Tracheal epithelial cell (primary cell): Measurements from ENCODE around the gene HSD17B1. TPM values are rescaled to one million over a fixed set of nuclear protein-coding genes. Genes with fewer than 3 reads are reported as not detected.

Experiments
- total RNA-seq: library from RNA; depleted of rRNA; stranded (reverse); fragments of >200 nt; gene quantifications from 2 replicates; pipeline ENCODE4 v1.2.1, GENCODE V29; 2014

Gene HSD17B1
- 8.5 and 19.5 TPM in 2 replicates for total RNA-seq

DNA sequence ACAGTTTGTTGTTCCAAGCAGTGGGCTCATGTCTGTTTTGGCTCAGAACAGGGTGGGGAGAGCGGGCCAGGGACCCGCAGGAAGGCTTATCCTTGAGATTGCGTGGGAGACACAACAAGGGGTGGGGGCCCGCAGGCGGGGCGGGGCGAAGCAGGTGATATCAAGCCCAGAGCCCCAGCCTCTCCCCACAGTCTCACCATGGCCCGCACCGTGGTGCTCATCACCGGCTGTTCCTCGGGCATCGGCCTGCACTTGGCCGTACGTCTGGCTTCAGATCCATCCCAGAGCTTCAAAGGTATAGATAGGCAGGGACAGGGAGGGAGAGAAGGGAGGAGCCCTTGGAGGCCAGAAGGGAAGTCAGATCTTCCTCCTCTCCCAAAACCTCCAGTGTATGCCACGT is at the start of gene HSD17B1:
HSD17B1 (plus strand) TSS at position 188 of the 400 bp plus-strand sequence; CDS start at position 199, 11 bp downstream.

GRCh38 chr17:42536048-42536371 is 16.7 kb upstream of the HSD17B1 start, which contains the start of gene NAGLU:
Gene NAGLU, plus strand, starts transcription at chr17:42536241. Its CDS starts 32 bp downstream, at chr17:42536273.

DNA sequence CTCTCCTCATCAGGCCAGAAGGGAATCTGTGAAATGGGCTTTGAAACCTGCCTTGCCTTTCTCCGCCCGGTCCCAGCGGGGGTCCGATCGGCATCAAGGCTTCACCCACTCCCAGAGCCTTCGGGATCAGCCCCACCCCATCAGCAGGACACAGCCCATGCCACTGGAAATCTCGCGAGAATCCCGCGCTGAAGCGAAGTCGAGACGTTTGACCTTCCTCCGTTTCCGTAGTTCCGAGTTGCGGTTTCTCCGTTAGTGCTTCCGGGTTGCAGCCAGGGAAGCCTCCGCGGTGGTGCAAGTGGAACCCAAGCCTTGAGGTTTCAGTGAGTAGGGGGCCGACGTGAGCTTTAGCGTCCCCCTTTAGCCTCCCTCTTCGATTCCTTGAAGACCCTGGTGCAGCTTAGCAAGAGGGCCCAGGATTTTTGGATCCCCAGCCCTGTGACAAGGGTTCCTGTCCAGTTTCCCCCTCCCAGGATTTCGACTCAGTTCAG is 9.2 kb downstream of the HSD17B1 start, which contains the start of gene COASY:
COASY (plus strand) TSS at position 252 of the 491 bp plus-strand sequence. CDS start 475 bp downstream, outside the sequence.

GRCh38 chr17:42566883-42567573 is 14.3 kb downstream of the HSD17B1 start, which contains the start of gene MLX:
Gene MLX, plus strand, starts transcription at chr17:42567100. Its CDS starts 25 bp downstream, at chr17:42567125.

DNA sequence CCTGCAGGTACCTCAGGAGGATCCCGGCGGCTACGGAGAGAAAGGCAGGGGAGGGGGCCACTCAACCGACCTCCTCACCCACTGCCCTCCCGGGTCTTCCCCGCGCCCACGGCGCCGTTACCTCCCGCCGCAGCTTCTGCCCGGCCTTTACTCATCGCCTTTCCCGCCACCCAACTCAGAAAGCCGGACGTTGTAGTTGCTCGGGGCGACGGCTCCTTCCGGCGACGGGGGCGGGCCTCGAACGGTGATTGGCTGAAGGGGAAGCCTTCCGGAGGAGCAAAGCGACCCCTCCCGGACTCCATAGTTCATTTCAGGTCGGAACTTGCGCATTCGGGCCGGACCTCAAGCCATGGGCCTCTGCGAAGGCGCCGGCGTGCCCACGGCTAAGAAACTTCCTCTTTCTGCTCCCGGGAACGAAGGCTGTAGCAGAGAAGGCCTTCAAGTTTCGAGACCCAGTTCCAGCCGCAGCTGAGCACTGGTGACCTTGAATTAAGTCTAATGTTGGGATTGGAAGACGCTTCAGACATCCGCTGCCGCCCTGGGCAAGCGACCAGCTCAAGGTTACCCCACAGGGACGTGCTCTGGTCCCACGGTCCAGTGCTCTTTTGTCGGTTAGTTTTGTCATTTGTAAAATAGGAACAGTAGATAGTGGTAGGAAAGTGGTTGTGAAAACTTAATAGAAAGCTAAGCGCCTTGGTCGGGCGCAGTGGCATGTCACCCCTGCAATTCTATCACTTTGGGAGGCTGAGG is 25.0 kb downstream of the HSD17B1 start, which contains the start of gene PSMC3IP:
PSMC3IP (minus strand) TSS at position 198 of the 750 bp plus-strand sequence; CDS start at position 155, 43 bp downstream.

Other genes with a start within 250 kb of the HSD17B1 start
- 63.9 and 76.6 TPM in 2 replicates for gene STAT3, start 164.5 kb upstream of the HSD17B1 start, total RNA-seq
- gene CAVIN1, start 129.7 kb upstream of the HSD17B1 start, total RNA-seq, result 85.0 and 210 TPM in 2 replicates
- 37.4 and 39.9 TPM in 2 replicates for gene ATP6V0A1, start 94.0 kb upstream of the HSD17B1 start, total RNA-seq
- 18.5 and 18.6 TPM in 2 replicates for gene NAGLU, start 16.7 kb upstream of the HSD17B1 start, total RNA-seq
- gene COASY, start 9.2 kb downstream of the HSD17B1 start, total RNA-seq, result 13.7 and 14.9 TPM in 2 replicates
- gene MLX, start 14.2 kb downstream of the HSD17B1 start, total RNA-seq, result 30.3 and 32.0 TPM in 2 replicates
- 1.1 and 1.9 TPM in 2 replicates for gene PSMC3IP, start 24.8 kb downstream of the HSD17B1 start, total RNA-seq
- 73.3 and 85.5 TPM in 2 replicates for gene RETREG3, start 56.5 kb downstream of the HSD17B1 start, total RNA-seq
- 15.6 and 31.1 TPM in 2 replicates for gene TUBG1, start 56.8 kb downstream of the HSD17B1 start, total RNA-seq
- 4.8 and 7.2 TPM in 2 replicates for gene TUBG2, start 106.4 kb downstream of the HSD17B1 start, total RNA-seq
- 15.7 and 33.5 TPM in 2 replicates for gene PLEKHH3, start 124.1 kb downstream of the HSD17B1 start, total RNA-seq
- gene CCR10, start 128.9 kb downstream of the HSD17B1 start, total RNA-seq, result 0.21 and 2.9 TPM in 2 replicates
- gene CNTNAP1, start 129.6 kb downstream of the HSD17B1 start, total RNA-seq, result under 0.01 and 2.2 TPM in 2 replicates
- 8.9 and 12.1 TPM in 2 replicates for gene EZH1, start 192.1 kb downstream of the HSD17B1 start, total RNA-seq
- not detected in 2 replicates for gene RAMP2, start 208.3 kb downstream of the HSD17B1 start, total RNA-seq
- gene VPS25, start 220.5 kb downstream of the HSD17B1 start, total RNA-seq, result 66.1 and 83.6 TPM in 2 replicates
- 0.96 TPM in 1 of 2 replicates, not detected in the other for gene WNK4, start 227.7 kb downstream of the HSD17B1 start, total RNA-seq
- gene COA3, start 245.8 kb downstream of the HSD17B1 start, total RNA-seq, result 71.3 and 76.9 TPM in 2 replicates
- gene CNTD1, start 245.9 kb downstream of the HSD17B1 start, total RNA-seq, result not detected in 2 replicates